A673 (cell line): ENCODE measurements around the gene DOK3.

Source experiments
- CTCF ChIP-seq: fragments of 300-800, 200-600 bp; sonication (generic); conservative IDR thresholded peaks from 2 replicates; pipeline ENCODE4 v1.5.1; 2017; ENCODE audit warnings: low read depth, mild to moderate bottlenecking, antibody characterized with exemption, low read length, moderate library complexity, mixed read lengths
- EZH2 ChIP-seq: fragments of 200-600 bp; sonication (generic); IDR thresholded peaks from 2 replicates; pipeline ENCODE4 v1.6.1; 2017; ENCODE audit warnings: borderline replicate concordance, low read depth, mild to moderate bottlenecking, mixed read lengths, antibody characterized with exemption, low read length; ENCODE audit not compliant: poor library complexity, severe bottlenecking

GRCh38 chr5:177454397-177455035 lies 55.1 kb downstream of the DOK3 start:
- peak; percentile 60 for TF ChIP-seq CTCF
- no peak for TF ChIP-seq EZH2
